HG02885 (cell line): Measurements from ENCODE around the gene PTCSC3.

Experiments
- ATAC-seq: cut with Tn5 transposase; IDR thresholded peaks from one replicate; pipeline ENCODE4 v1.9.1; 2021; ENCODE audit warnings: mild to moderate bottlenecking; ENCODE audit not compliant: unreplicated experiment, poor library complexity

Gene PTCSC3

DNA sequence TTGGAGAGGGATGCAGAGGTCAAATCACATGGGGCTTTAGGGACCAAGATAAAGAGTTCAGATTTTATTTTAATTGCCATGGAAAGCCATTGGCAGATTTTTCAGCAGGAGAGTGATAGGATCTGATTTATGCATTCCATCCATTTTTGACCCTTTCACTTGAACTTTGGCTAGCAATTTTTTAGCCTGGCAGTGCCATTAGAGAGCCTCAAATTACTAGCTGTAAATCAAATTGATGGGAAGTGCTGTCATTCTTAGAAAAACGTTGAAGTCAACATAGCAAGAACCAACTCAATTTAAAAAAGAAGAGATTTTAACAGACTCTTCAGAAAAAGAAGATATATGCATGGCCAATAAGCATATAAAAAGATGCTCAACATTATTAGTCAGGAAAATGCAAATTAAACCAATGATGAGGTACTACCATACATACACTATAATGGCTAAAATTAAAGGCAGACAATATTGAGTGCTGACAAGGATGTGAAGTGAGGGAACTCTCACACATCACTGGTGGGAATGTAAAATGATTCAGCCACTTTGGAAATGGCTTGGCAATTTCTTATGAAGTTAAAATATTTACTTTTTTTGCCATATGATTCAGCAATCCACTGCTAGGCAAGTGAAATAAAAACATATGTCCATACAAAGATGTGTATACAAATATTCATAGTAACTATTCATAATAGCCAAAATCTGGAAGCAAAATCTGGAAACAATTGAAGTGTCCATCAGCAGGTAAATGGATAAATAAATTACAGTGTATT, 89.7 kb downstream of the PTCSC3 start:
- no peak for ATAC-seq

DNA sequence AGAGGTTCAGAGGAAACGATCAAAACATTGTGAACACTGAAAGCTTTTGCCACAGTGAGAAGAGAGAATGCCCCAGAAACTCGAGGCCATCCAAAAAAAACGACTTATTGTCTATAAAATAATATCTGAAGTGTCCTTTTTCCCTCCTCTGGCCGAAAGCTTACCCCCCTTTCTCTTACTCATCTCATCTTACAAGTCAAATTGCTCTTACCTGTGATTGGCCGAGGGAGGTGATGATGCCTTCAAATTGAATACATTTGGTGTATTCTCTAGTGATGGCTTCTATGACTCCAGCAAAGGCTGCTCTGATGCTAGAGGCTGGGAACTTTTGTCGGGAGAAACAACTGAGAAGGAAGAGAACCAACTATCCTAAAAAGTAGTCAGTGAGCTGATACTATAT, 90.7 kb downstream of the PTCSC3 start:
- no peak for ATAC-seq
